ENCODE results near the gene RFC1.

DNA sequence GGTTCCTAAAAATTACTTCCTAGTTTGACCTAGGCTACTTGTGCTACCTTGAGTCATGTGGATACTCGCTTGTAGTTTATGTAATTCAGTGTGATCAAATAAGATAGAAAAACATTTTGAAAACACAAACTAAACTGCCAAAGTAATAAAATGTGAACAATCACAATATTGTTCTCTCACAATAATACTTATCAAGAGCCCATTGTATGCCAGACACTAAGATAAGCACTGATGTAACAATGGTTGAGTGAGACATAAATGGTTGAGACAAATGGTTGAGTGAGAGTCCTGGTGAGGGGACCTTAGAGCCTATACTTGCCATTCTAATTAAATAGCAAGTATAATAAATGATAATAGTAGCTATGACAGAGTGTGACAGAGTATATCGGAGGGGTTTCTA is 41.7 kb downstream of the RFC1 start:
- TF ChIP-seq POLR2A (IDR thresholded peaks at IDR 0.05) = no peak
- TF ChIP-seq, protein P1, sequence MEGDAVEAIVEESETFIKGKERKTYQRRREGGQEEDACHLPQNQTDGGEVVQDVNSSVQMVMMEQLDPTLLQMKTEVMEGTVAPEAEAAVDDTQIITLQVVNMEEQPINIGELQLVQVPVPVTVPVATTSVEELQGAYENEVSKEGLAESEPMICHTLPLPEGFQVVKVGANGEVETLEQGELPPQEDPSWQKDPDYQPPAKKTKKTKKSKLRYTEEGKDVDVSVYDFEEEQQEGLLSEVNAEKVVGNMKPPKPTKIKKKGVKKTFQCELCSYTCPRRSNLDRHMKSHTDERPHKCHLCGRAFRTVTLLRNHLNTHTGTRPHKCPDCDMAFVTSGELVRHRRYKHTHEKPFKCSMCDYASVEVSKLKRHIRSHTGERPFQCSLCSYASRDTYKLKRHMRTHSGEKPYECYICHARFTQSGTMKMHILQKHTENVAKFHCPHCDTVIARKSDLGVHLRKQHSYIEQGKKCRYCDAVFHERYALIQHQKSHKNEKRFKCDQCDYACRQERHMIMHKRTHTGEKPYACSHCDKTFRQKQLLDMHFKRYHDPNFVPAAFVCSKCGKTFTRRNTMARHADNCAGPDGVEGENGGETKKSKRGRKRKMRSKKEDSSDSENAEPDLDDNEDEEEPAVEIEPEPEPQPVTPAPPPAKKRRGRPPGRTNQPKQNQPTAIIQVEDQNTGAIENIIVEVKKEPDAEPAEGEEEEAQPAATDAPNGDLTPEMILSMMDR (IDR thresholded peaks at IDR 0.05) = no peak

Measured in uterus (tissue), 2 donors.